Measurements from ENCODE around the gene SPNS3.

DNA sequence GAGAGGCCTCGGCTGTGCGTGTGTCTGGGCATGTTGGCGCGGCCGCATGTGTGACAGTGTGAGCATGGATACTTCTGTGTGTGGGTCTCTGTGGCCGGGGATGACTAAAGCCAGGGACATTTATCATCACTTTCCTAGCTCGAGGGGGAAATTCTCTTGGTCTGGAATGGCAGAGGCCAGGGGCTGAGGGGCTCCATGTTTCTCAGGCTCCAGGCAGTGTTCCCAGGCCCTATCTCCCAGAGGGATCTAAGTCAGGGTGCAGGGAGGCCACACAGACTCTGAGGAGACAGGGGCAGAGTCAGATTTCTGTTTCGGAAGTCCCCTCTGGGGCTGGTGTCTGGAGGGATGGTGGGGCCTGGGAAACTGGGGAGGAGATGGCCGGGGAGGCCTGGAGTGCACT is 41.3 kb downstream of the SPNS3 start:
- TF ChIP-seq, protein P1, sequence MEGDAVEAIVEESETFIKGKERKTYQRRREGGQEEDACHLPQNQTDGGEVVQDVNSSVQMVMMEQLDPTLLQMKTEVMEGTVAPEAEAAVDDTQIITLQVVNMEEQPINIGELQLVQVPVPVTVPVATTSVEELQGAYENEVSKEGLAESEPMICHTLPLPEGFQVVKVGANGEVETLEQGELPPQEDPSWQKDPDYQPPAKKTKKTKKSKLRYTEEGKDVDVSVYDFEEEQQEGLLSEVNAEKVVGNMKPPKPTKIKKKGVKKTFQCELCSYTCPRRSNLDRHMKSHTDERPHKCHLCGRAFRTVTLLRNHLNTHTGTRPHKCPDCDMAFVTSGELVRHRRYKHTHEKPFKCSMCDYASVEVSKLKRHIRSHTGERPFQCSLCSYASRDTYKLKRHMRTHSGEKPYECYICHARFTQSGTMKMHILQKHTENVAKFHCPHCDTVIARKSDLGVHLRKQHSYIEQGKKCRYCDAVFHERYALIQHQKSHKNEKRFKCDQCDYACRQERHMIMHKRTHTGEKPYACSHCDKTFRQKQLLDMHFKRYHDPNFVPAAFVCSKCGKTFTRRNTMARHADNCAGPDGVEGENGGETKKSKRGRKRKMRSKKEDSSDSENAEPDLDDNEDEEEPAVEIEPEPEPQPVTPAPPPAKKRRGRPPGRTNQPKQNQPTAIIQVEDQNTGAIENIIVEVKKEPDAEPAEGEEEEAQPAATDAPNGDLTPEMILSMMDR (IDR thresholded peaks at IDR 0.05) = no peak
- TF ChIP-seq POLR2A (IDR thresholded peaks at IDR 0.05) (no peak), POLR2AphosphoS5 (IDR thresholded peaks at IDR 0.05) (no peak), EP300 (IDR thresholded peaks at IDR 0.05) (no peak)
